CD4-positive, alpha-beta T cell treated with Interferon gamma for 1 hour (primary cell): ENCODE measurements around the gene SCN3A.

Experiments
- DNase-seq: peaks from one replicate; pipeline ENCODE4 v3.0.0-alpha.2; 2020

SCN3A gene

DNA sequence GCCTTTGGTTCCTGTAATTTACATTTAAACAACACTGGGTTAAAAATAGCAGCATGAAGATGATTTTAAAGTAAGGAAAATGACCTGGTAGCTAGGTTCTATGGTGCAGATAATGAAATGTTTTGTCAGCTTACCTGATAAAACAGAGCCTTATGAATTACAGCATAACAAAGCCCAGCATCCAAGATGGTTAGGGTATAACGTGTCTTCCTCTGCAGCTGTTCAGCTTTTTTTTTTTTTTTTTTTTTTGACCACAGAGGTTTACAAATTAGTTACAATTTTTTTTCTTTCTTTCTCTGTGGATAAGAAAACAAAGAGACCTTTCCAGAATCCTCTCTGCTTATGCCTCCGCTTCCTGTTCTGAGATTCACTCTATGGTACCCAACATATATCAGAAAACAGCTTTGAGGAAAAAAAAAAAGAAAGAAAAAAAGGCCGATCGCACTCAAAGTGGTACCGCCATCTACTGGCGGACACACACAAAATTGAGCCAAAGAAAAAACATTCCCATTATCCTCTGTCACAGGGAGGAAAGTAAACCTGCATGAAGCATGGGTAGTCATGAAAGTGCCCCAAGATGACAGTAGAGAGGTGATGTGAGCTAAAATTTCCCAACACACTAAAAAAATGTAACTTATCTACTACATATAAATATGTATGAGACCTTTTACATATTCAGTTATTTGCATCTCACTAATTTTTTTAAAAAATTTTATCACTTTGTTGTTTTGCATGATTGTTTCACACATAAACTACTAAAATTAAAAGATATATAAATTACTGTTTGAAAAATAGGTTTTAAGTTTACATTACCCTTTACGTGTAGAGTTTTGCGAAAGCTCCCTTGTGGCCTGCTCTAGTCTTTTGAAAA is at the start of gene SCN3A:
SCN3A (minus strand) TSS at position 362 of the 871 bp plus-strand sequence. CDS start 27,656 bp downstream, outside the sequence.
- DNase-seq: no peak

DNA sequence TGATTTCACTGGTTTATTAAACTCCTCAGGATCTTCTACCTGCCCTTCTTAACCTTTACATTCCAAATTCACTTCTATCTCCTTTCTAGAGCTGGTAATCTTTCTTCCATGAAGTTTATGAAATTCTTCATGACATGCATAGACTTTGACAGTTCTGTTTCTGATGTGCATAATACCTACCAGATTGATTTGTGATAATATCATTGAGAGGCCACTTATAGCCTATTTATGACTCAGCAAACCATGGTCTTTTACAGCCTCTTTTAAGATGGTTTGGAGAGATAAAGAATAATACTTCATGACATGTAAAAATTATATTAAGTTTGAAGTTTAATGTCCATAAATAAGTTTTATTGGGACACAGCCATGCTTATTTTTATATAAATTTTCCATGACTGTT is 49.3 kb upstream of the SCN3A start:
- DNase-seq: no peak

DNA sequence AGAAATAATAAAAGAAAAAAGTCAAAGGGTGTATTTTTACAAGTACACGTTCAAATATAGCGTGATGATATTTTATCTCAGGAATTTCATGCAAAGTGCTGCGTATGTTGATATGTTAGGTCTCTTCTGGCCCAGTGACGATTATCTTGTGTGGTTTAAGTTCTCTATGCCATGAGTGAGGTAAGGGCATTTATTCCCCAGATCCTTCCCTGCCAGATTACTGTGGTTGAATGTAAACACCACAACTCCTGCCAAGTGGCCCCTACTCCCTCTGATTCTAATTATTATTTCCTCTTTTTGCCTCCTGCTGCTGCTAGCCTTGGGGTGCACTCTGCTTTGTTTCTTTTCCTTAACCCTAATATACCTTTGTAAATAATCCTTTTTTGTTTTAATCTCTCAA is 47.5 kb upstream of the SCN3A start:
- no peak for DNase-seq

DNA sequence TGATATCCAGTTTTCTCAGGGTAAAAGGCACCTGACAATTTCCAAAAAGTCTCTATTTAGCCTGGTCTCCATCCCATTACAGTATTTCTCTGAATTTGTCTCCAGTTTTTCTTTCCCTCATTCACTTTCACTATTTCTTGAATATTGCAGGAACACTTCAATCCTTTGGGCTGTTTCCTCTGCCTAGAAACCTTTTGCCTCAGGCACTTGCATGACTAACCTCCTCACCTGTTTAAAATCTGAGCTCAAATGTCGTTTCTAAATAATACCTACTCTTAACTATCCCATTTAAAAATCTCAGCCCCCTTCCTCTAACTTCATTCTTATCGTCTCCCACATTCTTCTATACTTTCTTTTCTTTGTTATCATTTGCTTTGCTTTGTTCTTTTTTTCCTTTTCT is 44.4 kb upstream of the SCN3A start:
- no peak for DNase-seq

DNA sequence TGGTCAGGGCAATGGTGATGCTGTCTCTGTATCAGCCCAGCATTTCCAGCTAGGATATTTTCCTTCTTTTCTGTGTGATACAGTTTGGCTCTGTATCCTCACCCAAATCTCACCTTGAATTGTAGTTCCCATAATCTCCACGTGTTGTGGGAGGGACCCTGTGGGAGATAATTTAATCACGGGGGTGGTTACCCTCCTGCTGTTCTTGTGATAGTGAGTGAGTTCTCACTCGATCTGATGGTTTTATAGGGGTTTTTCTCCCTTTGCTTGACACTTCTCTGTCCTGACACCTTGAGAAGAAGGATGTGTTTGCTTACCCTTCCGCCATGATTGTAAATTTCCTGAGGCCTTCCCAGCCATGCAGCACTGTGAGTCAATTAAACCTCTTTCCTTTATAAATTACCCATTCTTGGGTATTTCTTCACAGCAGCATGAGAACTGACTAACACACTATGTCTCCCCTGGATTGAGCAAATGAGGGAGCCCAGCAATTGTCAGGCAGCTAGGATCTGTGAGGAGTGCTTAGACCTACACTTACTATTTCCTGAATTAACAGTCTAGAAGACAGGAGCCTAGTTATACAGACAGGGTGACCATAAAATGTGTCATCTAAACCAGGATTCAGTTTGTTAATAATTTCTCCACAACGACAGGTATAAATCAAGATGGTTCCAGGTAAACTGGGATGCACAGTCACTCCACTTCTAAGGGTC is 41.4 kb upstream of the SCN3A start:
- DNase-seq: no peak

DNA sequence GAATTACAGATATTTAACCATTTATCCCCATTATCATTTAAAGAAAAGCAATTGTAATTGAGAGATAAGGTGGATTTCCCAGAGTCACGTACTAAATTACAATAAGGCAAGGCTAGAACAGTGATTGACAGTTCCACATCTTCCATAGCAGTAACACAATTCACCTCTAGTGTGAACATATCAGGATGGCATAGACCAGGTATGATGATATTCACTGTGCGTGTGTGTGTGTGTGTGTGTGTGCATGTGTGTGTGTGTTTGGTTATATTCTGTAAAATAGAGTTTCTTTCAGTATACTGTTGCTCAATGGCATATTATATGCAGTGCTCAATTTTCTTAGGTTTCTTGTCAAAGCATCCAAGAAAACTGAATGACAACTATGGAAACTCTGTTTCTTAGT is 37.1 kb upstream of the SCN3A start:
- no peak for DNase-seq

DNA sequence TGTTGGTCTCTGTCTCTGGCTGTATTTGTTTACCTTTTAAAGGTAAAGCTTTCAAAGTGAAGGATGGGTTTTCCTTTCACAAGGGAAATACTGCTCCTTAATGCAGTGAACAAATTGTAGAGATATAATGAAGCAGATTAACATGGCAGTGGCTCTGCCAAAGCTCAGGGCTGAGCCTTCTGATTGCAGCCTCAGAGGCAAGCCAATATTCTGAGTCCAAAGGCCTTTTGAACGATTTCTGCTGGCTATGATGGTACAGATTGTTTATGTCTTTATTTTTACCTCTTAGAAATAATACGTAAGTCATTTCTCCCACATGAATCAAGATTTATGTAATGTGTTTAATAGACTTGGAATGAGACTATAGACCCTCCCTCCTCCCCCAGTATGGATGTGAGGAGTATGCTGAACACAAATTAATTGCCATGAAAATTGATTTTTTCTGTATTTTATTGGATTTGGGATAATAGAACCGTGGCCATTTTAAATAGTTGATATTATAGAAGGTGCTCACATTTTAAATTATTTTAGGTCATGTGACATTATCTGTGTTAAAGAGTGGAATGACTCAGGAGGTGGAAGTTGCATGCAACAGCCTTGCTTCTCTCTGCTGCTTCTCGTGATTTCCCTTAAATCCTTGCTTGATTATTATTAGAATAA is 36.1 kb upstream of the SCN3A start:
- no peak for DNase-seq

DNA sequence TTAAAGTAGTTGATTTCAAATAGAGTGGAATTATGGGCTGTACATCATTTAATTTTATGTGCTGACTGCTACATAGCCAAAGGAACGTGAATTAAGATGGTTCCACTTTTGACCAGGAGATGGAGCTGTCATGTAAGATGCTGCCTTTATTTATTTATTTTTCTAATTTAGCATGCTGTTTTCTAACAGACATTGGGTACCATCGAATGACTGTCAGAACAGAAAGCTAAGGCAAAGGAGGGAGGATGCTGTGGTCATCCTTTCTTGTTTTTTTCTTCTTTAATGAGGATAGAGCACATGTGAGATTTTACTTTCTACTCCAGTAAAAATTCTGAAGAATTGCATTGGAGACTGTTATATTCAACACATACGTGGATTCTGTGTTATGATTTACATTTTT is 35.4 kb upstream of the SCN3A start, which contains the start of gene SCN2A:
SCN2A (plus strand) TSS at position 185 of the 400 bp plus-strand sequence. CDS start 56,410 bp downstream, outside the sequence.
- DNase-seq: no peak

DNA sequence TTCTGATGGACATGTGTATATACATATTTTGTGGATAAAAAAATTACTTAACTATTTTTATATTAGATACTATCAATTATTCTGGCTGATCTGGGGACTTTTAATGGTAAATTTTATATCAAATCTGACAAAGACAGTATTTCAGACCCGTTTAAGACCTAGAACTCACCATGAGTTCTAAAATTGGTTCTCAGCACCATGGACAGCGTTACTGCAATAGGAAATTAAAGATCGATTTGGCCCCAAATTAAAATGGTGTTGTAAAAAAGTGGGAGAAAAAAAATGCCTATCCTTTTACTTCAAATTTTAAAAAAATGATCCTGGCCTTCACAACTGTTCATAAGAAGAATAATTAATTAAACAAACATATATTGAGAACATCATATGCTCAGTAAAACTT is 34.4 kb upstream of the SCN3A start:
- no peak for DNase-seq

DNA sequence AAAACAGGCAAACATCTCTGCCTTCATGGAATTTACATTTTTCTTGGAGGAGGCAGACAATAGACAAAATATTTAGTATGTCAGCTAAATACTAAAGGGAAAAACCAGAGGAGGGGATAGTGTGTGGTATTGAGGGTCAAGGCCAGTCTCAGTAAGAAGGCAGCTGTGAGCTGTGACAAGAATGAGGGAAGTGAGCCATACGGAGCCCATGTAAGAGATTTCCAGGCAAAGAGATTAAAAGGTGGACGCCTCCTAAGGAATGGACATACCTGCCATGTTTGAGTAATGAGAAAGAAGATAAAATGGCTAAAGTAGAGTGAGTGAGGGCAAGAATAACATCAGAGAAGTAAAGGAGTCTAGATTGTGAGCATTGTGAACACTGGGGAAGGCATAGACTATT is 33.2 kb upstream of the SCN3A start:
- DNase-seq: no peak

DNA sequence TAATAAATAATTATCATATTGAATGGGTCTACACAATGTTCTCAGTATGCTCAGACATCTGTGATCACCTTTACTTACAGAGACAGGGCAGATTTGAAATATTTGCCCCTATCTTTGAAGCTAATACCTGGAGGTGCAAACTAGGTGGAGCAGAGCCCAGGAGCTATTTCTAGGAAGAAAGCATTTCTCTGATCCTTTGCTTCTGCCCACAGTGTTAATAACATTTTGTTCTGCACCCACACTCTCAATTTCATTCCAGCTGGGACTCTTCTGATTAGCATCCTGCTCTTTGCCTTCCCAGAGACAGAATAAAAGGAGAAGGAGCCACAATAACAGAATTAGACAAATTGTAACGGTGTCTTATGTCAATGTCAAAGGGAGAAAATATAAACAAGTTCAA is 23.7 kb upstream of the SCN3A start:
- no peak for DNase-seq

DNA sequence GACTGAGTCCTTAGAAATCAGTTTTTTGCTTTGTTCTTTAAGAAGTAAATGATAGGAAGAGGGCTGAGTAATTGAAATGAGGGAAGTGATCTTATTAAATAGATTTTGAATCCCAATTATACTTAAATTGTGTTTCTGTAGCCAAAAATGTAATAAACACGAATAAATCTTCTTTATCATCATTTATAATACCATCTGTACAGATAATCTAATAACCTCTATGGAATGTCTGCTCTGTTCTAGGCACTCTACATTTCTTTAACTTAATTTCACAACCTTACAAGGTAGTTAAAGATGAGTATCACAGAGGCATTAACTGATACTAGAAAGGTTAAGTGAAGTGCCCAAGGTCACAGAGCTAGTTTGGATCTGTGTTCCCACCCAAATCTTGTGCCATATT is 21.1 kb upstream of the SCN3A start:
- DNase-seq: no peak

DNA sequence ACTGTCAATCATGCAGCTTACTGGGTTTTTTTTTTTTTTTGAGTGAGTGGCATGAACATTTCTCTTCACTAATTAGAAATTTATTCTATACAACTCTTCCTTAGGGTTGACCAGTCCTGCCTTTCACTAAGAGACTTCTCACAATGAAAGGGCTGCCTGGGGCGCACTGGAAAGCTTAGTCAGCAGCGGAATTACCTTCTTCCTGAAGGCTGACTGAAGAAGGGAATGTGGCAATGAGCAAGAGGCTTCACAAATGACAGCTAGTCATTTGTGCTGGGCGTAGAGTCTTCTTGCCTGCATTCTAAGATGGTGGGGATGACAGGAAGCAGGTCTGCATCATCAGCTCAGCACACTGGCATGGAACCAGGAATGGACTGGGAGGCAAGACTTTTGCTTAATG is 15.6 kb upstream of the SCN3A start:
- no peak for DNase-seq

DNA sequence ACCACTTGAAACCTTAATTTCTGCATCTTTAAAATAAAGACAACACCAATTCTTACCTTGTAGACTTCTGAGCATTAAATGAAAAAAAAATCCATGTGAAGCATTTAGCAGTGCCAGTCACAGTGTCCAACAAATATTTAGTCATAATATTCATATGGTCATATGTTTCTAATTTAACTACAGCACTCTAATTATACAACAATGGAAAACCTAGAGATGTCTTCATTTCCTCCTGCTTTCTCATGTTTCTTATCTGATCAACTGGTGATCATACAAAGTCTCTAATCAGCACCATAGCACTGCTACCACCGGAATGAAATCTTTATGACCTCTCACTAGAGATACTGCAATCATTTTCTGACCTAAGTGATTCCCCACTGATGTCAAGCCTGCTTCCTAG is 10.2 kb upstream of the SCN3A start:
- no peak for DNase-seq

DNA sequence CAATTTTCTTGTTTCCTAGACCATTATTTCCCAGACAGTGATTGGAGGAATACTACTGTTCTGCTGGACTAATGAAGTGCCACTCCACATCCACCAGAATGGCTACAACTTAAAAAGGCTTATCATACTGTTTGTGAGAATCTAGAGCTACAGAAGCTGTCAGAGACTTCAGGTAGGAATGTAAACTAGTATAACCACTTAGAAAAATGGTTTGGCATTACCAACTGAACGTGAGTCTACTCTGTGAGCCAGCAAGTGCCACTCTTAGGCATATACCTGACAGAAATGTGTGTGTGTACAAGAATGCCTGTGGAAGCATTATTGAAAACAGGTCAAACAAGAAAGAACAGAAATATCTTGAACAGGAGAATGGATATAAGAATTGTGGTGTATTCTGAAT is 4.2 kb upstream of the SCN3A start:
- DNase-seq: no peak

DNA sequence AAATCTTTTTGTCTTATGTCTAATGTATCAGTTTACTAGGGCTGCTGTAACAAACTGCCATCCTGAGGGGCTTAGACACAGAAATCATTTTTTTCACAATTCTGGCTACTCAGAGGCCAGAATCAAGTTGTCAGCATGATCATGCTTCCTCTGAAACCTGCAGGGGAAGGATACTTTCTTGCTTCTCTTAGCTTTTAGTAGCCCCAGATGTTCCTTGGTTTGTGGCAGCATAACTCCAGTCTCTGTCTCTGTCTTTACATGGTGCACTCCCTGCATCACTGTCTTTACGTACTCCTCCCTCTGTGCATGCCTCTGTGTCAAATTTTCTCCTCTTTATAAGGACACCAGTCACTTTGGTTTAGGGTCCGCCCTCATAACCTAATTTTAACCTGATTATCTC is 2.0 kb upstream of the SCN3A start:
- DNase-seq: no peak

DNA sequence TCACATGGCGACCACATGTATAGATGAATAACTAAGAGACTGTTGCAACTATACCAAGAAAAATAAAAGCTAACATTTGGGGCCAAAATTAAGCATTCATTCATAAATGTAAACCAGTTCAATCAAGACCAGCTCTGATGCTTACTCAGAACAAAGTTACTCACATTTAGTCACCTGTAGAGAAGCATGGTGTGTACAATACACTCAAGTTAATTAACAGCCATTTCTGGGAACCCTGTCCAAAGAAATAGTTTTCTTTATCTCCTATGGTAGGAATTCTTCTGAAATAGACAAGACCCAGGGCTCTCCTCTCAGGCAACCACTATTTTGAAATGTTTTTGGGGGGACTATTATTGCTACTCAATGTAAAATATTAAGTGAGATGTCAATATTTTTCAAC is 1.6 kb downstream of the SCN3A start:
- no peak for DNase-seq

DNA sequence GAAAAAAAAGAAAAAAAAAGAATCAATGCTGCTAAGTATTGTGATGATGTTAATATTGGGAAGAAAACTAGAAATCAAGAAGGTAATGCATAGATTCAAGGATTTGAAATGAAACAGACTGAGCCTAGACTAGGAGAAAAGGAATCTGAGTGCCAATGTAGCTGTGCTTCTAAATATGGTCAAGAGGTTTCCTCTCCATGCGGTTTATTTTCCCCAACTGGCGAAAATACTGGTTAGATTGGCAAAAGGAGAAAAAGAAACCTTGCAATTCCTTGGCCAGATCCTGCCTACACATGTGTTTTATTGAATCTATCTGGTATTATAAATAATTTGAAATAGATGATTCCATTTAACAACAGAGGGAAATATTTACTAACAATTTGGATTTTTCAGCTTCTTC is 5.7 kb downstream of the SCN3A start:
- no peak for DNase-seq

DNA sequence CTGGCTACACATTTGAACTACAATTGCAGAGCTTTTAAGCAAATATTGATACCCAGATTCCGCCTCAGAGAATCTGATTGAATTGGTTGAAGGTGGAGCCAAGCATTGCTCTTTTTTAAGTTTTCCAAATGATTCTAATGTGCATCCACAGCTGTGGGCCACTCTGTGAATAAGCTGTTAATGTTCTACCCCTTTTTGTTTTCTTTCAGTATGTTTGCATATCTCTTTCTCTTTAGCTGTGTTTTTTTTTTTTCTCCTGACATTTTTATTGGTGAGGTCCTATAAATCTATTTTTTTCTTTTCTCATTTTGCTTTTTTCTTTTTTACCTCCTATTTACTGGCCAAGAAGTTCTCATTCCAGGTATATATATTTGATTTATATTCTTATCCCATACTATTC is 6.5 kb downstream of the SCN3A start:
- DNase-seq: no peak

DNA sequence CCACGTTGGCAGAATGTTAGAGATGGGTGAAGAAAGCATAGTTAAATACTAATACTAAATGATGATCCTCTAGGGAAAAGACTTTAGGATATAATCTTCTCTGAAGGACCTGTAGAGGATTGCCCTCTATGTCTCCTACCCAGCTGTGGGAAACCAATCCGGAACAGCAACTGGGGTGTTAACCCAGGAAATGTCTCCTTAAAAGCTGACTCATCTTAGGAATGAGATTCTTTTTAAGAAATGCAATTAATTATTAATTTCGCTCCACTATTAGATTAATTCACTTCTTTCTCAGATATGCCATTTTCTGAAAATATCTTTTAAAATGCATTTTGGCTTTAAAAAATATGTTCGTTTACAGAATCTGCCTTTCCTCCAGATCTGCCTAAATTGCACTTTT is 7.4 kb downstream of the SCN3A start:
- no peak for DNase-seq

DNA sequence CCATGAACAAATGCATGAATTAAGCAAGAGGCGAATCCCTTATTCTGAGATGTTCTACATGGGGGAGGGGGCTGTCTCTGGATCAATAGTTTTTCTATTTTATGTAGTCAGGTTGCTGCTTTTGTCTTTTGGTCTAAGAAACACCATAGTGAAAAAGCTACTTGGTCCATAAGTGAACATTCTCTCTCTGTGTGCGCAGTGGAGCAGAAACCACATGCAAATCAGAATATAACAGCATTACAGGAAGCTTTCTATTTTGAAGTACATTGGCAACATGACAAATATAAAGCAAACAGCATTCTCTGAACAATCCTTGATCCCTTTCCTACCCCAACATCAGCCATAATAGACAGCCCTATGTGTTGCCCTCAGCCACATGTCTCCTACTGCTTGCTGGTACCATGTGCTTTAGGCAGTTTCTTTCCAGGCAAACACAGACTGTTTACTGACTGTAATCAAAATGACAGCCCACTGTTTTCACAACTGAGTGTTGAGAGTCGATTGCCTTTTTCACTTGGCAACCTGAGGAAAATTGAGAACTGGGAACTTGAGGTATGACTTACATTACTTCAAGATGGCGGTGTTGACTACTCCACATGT is 10.6 kb downstream of the SCN3A start:
- DNase-seq: no peak

DNA sequence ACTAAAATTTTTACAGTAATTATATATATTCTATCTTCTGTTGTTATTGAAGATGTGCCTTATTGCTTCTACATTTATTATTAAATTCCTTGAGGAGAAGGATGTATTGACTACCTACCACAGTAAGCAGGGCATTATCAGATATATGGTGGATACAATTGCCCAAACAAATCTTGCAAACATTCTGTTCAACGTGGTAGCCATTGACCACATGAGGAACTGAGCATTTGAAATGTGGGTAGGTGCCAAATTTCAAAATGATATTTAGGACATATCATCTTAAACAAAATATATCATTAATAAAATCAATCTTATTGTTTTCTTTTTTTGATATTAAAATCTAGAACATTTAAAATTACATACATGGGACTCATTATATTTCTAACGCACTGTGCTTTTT is 11.1 kb downstream of the SCN3A start:
- DNase-seq: no peak

DNA sequence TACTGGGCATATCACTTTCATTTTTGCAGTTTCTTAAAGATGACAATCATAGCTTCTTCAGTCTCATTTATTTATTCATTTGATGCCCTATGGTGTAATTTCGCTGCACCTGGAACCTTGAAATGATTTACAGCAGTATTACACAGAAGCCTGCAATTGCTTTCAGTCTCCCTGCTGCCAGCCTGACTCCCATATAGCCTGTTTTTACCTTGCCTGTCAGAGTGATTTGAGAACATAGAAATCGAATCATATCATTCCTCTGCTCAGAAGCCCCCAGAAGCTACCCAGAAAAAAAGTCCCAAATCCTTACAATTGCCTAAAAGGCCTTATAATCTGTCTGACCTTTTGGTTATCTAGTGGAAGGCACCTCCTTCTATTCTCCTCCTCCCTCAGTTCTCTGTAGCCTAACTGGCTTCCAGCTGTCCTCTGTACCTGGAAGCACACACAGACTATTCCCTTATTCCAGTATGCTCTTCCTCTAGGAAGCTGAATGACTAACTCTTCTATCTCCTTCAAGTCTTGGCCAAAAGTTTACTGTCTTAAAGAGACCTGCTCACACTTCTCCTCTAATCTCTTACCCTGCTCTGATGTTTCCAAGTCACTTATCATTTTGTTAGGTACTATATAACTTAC is 12.6 kb downstream of the SCN3A start:
- no peak for DNase-seq
